HG03378 (cell line): Measurements from ENCODE around the gene MED25.

ENCODE experiments used
- ATAC-seq: cut with Tn5 transposase; IDR thresholded peaks from one replicate; pipeline ENCODE4 v1.9.1; 2021; ENCODE audit warnings: mild to moderate bottlenecking, moderate library complexity; ENCODE audit not compliant: unreplicated experiment

Gene MED25

DNA sequence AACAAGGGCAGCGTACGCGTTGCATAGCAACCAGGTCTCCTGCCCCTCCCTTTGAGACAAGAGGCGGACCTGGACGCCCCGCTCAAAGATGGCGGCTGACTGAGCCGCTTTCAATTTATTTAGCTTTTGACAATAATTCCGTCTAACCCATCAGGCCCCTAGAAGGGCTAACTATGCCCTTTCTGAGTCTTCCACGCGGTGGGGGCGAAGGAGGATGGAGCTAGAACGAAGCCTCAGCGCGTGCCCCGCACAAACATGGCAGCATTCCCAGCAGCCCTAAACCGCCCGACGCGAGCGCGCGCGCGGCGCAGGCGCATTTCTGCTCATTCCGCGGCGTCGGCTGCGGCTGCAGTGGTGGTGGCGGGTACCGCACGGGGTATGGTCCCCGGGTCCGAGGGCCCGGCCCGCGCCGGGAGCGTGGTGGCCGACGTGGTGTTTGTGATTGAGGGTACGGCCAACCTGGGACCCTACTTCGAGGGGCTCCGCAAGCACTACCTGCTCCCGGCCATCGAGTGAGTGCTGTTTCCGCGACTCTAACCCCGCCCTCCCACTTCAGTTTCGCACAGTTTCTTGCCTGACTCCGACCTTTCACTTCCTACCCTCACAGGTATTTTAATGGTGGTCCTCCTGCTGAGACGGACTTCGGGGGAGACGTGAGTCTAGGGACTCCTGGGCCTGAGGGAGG, at the start of gene MED25:
MED25 (plus strand) TSS at position 326 of the 685 bp plus-strand sequence; CDS start at position 379, 53 bp downstream.
- peak; percentile 51 for ATAC-seq

DNA sequence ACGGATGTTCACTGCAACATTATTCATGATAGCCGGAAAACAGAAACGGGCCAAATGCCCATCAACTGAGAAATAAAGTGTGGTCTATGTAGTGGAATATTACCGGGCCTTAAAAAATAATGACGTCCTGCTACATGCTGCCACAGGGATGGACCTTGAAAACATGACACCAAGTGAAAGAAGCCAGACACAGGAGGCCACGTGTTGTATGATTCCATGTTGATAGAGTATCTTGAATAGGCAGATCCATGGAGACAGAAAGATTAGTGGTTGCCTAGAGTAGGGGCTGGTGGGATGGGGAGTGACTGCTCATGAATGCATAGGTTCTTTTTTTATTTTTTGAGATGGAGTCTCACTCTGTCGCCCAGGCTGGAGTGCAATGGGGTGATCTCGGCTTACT, 47.6 kb upstream of the MED25 start:
- no peak for ATAC-seq

DNA sequence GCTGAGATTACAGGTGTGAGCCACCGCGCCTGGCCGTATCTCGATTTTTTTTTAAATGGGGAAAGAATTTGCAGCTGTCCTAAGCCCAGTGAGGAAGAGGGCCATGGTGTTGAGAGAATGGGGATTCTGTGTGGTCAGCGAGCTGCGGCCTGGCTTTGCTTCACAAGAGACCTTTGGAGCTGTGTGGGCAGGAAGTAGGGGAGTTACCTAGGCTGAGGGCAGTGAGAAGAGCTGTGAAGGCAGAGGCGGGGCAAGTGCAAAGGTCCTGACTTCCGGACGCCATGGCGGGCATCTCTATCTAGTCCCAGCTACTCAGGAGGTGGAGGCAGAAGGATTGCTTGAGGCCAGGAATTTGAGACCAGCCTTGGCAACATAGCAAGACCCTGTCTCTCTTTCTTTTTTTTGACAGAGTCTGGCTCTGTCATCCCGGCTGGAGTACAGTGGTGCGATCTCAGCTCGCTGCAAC, 46.4 kb upstream of the MED25 start:
- no peak for ATAC-seq

DNA sequence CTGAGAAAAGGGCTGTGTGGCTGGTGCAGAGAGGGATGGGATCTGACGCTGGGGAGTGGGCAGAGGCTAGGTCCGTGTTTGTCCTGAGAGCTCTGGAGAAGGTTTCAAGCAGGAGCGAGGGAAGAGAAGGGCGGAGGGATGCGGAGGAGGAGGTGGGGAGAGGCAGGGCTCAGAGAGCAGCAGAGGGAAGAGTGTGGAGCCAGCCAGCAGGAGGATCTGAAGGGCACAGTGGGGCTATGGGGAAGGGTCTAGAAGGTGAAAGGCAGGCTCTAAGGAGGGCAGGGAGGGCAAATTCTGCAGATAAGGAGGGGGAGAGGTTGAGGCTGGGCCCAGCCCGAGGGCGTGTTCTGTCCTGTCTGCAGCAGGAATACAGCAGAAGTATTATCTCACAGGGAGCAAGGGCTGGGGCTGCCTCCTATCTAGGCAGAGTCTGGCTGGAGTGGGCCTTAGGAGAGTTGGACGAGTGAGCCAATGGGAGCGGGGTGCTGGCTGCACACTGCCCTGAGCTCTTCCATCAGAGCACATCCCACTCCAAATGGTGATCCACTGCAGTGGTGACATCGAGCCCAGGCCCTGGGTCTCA, 45.1 kb upstream of the MED25 start:
- no peak for ATAC-seq

DNA sequence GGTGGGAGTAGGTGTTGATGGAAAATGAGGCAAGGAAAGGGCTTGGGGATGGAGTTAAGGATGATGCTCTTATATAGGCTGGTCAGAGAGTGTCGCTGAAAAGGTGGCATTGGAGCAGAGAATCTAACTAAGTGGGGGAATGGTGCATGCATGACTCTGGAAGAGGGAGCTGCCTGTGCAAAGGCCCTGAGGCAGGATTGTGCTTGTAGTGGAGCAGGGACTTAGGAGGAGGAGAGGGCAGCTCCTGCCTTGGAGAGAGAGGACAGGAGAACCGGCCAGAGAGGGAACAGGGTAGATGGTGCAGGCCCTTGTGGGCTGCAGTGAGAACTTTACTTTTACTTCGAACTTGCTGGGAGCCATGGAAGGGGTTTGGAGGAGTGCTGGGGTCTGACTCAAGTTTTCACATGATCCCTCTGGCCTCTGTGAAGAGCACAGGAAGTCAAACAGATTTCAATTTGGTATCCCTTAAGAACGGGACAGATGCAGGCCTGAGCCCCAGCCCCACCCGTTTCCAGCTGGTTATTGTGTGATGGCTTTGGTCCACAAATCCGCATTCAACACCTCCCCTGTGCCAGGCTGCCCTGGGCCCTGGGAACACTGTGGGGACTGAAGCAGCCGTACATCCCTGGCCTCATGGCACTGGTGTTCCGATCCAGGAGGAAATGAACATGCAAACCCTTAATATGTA, 44.3 kb upstream of the MED25 start:
- ATAC-seq = no peak

DNA sequence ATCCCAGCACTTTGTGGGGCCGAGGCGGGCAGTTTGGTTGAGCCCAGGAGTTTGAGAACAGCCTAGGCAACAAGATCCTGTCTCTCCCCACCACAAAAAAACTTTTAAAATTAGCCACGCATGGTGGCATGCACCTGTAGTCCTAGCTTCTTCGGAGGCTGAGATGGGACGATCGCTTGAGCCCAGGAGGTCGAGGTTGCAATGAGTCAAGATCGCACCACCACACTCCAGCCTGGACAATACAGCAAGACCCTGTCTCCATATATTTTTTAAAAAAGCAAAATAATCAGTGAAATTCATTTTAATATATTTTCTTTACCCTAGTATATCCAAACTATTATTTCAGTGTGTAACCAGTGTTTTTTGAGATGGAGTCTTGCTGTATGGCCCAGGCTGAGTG, 43.1 kb upstream of the MED25 start:
- ATAC-seq = no peak

DNA sequence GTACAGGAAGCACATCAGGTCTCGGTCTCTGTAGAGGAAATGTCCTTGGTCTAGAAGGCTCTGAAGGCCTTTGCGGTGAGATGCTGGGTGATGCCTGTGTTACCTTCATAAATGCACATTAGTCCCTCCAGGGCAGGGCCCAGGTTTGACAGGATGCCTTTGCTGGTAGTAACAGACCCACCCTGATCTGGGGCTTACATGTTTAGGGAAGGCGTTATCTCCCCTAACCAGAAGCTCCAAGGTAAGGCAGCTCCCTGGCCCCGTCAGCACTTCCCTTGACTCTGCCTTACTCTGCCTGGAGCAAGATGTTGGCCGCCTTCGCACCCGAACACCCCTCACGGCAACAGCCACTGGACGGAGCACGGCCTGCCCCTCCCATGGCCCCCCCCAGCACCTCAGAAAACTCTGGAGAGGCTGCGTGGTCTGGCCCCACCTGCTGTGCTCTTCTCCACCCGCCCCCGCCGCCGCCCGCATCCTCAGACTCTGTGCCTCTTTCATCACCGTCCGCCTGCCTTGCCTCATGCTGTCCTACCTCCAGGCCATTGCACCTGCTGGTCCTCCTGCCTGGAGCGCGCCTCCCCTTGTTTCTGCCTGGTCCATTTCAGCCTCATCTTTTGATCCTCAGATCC, 42.2 kb upstream of the MED25 start:
- ATAC-seq = no peak

DNA sequence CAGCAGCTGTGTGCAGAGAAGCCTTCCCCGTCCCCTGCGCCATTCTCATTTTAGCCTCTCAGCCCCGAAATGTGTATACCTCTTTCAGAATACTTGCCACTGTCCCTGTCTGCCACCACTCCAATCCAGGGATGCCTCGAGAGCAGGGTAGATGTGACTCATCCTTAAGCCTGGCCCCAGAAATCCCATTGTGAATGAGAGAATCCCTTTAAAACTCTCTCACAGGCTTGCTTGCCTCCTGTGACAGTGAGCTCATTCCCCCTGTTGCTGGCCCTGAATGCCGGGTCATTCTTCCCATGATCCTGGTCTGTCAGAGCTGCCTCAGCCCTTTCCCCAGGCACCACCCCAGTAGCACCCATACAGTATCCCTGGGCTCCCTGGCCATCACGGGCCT, 41.7 kb upstream of the MED25 start:
- no peak for ATAC-seq

DNA sequence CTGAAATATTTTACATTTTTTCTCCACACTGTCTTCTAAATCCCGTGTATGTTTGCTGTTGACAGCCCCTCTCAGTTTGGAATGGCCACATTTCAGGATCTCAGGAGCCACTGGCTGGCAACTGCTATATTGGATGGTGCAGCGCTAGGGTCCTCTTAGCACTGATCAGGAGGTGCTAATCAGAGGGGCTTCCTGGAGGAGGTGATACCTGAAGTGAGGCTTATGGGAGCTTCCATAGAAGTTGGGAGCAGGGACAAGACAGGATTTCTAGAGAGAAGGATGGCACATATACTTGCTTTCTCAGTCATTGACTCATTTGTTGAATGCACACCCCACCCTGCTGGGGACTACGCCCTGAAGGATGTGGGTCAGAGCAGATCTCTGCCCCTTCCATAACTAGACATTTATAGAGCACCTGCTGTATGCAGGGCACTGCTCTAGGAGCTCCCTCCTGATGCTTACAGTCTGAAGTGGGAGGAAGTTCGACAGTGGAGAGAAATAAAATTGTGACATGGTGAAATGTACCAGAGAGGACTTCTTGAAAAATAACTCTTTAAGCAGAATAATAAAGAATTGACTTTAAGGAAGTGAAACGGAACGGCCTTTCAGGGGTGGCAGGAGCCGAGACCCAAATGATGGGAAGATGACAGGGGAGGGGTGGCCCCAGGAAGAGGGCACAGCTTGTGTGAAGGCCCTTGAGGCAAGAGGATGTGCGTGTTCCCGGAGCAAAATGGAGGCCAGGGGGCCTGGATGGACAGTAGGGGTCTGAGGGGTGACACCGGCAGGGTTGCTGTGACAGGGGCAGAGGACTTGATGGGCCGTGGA, 38.1 kb upstream of the MED25 start:
- ATAC-seq = no peak

DNA sequence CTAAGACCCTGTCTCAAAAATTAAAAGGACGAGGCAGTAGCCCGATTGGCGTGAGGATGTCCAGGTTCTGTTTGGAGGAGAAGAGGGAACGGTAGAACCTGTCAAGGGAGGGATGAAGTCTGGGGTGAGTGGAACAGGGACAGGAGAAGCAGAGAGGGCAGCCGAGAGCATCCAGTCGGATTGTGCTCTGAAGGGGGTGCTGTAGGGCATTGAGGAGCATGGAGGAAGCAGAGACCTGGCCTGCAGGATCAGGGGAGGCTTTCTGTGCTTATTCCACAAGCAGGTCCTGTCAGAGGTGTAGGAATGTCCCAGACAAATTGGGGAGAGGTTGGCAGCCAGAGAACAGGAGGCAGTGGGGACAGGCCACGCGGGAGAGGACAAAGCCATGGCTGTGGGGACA, 37.2 kb upstream of the MED25 start:
- no peak for ATAC-seq

DNA sequence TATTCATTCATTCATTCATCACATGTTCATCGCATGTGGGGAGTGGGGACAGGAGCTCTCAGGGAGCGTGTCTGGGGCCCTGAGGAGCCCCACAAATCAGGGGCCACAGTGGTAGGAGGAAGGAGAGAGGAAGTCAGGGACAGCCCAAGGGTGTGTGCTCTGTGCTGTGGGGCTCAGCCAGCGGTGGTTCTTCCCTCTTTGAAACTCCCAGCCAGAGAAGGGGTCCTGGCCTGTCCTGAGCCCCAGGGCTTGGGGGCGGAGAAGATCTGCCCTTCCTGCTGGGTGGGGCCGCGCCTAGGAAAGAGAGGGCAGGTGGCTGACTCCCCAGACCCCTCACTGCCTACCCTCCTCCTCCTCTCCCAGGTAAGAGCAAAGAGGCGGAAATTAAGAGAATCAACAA, 36.7 kb upstream of the MED25 start:
- no peak for ATAC-seq

DNA sequence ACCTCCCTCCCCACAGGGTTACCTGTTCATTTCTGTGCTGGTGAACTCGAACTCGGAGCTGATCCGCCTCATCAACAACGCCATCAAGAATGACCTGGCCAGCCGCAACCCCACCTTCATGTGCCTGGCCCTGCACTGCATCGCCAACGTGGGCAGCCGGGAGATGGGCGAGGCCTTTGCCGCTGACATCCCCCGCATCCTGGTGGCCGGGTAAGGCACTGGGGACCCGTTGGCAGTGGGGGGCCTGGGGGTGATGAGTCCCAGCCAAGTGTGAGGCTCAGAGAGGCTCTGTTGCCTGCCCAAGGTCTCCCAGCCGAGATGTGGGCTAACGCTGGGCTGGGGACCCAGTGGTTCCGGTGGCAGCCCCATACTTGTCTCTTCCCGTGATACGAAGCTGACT, 35.6 kb upstream of the MED25 start:
- no peak for ATAC-seq

DNA sequence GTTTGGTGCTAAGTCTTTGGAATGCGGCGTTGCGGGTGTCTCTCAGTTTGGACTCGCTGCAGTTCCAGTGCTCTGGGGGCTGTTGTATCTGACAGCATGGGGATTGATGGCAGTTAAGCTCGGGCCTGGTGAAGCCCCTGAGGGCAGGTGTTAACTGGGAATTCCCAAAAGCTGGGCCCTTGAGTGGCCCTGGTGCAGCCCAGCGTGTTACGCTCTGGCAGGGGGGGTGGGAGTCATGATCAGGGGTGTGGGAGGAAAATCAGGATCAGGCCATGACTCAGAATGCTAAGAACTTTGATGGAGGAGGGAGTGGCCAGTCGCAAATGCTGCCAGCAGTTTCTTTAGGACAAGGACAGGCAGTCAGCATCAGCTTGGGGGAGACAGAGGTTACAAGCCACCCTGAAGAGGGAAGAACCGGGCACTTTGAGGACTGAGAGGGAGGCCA, 31.7 kb upstream of the MED25 start:
- ATAC-seq = no peak

DNA sequence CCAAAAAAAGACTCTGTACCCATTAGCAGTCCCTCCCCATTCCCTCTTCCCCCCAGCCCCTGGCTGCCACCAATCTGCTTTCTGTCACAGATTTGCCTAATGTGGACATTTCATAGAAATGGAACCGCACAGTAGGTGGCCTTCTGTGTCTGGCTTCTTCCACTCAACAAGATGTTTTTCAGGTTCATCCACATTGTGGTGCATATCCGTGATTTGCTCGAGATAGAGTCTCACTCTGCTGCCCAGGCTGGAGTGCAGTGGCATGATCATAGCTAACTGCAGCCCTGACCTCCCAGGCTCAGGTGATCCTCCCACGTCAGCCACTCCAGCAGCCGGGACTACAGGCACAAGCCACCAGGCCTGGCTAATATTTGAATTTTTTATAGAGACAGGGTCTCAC, 30.3 kb upstream of the MED25 start:
- ATAC-seq = no peak

DNA sequence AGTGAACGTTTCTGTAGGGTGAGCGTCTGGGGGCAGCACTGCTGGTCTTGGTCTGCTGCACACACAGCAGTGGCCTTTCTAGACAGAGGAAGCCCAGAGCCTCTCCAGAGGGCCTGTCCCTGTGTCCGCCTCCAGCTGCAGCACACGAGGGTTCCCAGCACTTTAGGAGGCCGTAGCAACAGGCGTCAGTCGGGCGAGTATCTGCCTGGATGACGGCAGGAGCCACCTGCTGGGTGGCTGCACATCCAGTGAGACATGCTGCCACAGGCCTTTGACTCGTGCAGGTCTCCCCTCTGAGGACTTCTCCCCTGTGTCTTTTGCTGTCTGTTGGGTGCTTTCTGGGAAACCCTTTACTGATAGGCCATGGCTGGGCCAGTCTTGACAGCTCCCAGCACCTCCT, 29.2 kb upstream of the MED25 start:
- no peak for ATAC-seq

DNA sequence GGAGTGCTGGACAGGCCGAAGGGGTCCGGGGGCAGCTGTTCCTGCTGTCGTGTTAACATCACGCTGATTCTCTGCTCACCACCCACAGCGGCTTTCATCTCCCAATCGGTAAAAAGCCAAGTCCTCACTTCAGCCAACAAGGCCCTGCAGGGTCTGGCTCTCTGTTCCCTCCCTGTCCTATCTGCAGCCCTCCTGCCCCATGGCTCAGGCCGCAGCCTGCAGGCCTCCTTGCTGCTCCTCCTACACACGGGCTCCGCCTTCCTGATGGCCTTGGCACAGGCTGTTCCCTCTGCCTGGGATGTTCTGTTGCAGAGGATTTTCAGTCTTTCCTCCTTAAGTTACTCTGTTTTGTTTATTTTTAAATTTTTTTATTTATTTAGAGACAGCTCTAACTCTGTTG, 27.2 kb upstream of the MED25 start:
- ATAC-seq = no peak

DNA sequence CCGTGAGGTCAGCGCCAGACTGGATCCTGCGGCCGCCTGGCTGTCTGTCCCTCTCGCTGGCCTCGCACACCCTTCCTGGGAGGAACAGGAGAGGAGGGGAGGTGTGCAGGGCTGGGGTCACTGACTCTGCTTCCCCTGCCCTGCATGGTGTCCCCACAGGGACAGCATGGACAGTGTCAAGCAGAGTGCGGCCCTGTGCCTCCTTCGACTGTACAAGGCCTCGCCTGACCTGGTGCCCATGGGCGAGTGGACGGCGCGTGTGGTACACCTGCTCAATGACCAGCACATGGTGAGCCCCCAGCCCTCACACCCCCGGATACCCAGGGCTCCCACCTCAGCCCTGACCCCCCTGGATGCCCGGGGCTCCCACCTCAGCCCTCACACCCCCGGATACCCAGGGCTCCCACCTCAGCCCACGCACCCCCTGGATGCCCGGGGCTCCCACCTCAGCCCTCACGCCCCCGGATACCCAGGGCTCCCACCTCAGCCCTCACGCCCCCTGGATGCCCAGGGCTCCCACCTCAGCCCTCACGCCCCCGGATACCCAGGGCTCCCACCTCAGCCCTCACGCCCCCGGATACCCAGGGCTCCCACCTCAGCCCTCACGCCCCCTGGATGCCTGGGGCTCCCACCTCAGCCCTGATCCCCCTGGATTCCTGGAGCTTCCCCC, 26.2 kb upstream of the MED25 start:
- ATAC-seq = no peak

DNA sequence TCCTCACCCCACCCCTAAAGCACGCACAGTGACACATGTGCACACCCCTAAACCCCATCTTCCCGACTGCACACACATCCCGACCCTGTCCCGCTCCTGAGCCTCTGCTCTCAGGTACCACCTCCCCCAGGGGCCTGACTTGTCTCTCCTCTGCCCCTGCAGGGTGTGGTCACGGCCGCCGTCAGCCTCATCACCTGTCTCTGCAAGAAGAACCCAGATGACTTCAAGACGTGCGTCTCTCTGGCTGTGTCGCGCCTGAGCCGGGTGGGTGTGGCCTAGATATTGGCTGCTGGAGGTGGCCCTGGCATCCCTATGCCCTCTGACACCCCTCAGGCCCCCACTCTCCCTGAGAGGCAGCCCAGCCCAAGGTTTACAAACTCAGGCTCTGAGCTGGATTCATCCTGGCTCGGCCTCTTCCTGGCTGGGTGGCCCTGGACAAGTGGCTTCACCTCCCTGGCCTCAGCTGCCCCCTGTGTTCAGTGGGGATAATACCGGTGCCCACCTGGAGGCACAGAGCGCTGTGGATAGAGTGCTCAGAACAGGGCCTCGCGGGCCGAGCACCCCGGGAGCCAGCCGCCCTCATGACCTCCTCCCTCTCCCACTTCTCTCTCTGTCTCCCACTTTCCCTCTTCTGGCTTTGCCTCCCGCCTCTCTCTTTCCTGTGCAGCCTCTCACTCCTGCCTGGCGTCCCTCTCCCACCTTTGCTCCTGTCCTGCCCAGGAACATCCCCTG, 25.1 kb upstream of the MED25 start:
- no peak for ATAC-seq

DNA sequence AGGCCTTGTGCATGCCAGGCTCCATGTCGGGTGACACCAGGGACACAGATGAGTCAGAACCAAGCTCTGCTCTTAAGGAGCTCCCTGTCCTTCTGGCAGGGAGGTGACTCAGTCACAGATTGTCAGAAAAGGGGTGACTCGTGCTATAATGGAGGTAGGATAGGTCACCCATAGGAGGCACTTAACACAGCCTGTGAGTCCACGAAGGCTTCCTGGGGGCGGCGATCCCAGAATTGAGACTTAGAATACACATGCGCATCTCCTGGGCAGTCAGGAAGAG, 24.6 kb upstream of the MED25 start:
- no peak for ATAC-seq

DNA sequence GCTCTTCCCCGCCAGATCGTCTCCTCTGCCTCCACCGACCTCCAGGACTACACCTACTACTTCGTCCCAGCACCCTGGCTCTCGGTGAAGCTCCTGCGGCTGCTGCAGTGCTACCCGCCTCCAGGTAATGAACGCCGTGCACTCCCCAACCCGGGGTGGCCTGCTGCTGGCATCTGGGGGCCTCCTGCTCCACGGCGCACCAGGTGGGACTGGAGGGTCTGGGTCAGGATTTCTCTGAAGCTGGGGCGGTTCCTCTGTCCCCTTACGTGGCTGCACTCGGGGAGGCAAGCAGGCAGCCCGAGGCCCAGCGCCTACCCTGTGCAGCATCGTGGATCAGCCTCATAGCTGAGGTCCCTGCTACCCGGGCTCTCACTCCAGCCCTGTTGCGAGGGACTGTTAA, 22.5 kb upstream of the MED25 start:
- ATAC-seq = no peak
